GM11168 (cell line): Measurements from ENCODE around the gene TBC1D14.

Experiments used
- in situ Hi-C: fragments of 300-500 bp; cut with MboI; formaldehyde crosslinking; loops from one replicate; pipeline ENCODE4 v1.12.0; 2022; ENCODE audit warnings: low sequenced_read_pairs; ENCODE audit not compliant: unreplicated experiment

The TBC1D14 gene

DNA sequence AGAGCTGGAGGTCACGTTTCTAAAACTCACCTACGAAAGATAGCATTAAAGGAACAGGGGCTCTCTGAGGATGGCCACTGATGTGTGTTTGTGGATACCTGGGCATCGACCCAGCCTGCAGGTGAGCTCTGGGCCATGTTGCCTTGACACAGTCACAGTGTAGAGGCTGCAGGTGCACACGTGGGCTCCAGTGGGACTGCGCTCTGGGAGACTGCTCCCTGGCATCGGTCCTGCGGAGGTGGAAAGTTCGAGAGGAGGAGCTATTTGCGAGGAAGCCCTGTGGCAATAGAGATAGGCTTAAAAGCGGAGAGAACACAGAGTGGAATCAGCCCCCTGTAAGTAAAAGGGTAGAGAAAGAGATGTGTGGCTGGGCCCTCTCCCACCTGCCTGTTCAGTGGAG lies 121.2 kb downstream of the TBC1D14 start:
- in situ Hi-C loops, result no loop called here

DNA sequence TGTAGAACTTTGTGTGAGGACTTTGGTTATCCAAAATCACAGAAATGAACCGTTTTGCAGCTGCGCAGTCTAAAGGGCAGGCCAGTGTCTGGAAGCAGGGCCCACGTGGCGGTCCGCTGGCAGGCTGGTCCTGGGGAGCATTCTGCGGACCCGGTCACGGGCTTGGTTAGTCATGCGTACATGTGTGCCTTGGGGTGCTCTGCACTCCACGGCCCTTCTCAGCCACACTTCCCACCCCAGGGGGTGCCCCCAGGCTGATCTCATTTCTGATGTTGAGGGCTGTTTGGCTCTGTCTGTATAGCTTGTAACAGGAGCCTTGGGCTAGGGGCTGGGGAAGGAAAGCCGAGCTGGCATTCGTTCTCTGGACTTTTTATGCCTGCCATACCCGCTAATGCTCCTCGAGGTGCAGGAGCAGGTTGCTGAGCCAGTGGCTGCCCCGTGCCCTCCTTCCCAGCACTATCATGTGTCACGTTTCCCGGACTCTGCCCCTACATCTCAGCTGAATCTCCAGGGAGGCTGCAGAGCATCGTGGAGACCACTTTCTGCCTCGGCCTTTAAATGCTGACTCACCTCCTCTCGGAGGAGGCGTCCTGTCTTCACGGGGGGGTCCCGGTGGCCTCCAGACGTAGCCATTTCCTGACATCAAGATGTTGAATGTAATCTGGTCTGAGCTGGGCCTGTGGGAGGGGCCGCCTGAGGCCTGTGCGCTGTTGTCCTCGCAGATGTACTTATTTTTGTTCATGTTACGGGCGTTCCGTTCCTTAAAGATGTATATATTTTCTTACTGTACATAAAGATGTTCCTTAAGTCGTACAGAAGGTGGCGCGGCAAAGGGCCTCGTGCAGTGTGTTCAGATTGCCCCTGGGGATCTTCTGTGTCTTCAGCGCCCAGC lies 122.2 kb downstream of the TBC1D14 start:
- in situ Hi-C loops, result no loop called here

DNA sequence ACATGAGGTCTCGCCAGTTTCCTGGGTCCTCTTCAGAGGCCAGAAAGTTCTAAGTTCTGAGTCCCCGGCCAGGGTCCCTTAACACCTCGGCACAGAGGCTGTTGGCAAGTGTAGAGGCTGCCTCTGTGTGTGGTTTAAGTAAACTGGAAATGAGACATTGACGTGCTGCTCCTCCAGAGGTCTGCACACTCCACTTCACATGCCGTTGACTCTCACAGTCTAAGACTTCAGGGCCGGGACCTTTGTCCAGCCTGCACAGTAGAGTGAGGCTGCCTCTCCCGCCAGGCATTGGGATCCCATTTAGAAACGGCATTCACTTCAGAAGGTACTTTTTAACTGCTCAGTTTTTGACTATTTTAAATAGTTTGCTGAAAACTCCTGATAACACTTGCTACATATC lies 123.0 kb downstream of the TBC1D14 start:
- in situ Hi-C loops, result no loop called here

DNA sequence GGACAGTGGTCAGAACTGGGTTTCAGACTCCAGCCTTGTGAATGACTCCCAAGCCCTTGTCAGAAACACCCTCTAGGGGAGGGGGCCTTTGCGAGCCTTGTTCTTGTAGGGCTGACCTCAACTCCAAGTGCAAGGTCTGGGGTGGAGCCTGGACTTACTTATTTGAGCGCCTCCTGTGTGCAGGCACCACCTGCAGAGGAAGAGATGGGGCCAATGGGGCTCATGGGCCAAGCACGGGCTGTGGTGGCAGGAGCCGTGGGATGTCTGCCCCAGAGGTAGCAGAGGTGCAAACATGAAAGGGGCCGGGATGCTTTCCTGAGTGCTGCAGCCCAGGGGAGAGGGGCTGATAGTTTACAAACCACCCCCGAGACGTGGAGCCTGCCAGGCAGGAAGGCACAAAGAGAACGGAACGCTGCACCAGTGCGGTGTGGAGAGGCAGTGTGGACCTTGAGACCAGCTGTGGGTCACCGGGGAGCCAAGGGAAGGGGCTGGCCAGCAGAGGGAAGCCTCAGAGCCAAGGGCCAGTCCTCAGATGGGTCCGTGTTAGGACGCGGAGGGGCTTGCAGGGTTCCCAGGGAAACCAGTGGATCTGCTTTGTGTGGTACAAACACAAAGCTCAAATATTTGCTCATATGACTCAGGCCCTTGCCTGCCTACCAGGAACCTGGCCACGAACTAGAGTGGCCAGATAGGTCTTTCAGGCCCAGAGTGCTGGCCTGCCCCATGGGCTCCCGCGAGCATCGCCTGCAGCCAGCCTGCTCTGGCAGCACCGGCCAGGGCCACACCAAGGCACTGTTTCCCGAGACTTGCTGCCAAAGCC lies 124.8 kb downstream of the TBC1D14 start:
- in situ Hi-C loops, result loop anchor here (5.0 kb wide), 1 partner anchor 38 kb away; no protein-coding TSS in a partner anchor

GRCh38 chr4:7037425-7037824 lies 127.8 kb downstream of the TBC1D14 start:
- in situ Hi-C loops, result loop anchor here (5.0 kb wide), 1 partner anchor 35 kb away; no protein-coding TSS in a partner anchor

GRCh38 chr4:7040765-7041164 lies 131.1 kb downstream of the TBC1D14 start:
- in situ Hi-C loops, result loop anchor here (10.0 kb wide), 1 partner anchor 326 kb away; the partner anchor contains the start of gene BLOC1S4

DNA sequence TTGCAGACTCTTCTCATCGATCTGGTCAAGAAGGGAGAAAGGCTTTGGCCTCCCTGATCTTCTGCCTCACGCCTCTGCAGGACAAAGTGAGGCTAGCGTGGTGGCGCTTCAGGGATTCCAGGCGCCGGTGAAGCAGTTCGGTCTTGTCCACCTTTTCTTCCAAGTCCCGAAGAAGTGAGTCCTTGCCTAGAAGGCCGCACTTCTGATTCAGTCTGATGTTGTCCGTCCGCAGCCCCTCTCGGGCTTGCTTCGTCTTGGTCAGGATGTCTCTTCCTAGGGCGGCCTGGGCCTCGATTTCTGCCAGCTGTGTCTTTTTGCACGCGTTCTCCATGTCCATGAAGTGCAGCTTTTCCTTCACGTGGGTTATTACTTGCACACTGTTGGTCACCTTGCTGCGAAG lies 131.6 kb downstream of the TBC1D14 start:
- in situ Hi-C loops, result loop anchor here (10.0 kb wide), 1 partner anchor 326 kb away; the partner anchor contains the start of gene BLOC1S4

DNA sequence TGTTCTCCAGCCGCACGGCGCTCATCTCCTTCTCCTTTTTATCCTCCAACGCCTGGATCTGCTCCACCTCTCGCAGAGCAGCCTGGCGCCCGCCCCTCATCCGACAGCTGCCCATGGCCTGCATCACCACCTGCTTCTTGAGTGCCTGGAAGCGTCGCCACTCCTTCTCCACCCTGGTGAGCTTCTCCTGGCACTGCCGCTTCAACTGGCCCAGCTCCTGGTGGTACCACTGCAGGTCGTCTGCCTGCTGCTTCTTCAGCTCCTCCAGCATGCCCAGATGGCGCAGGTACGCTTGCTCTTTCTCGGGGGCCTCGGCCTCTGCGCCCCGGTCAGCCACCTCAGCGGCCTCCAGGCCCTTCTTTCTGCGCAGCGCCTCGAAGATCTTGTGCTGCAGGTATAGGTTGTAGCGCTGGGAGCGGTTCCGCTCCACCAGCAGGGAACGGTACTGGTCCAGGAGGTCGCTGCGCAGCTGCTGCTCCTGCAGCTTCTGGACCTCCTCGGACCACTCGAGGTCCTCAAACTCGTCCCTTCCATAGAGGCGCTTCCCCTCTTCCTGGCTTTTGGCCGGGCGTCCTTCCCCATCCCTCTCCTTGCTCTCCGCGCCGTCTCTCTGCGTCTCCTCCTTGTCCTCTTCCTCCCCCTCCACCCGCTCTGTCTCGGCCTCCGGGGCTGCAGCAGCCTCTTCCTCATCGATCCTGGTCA lies 132.3 kb downstream of the TBC1D14 start:
- in situ Hi-C loops, result loop anchor here (10.0 kb wide), 1 partner anchor 327 kb away; the partner anchor contains the start of gene BLOC1S4

- in situ Hi-C loops, result loop anchor here (10.0 kb wide), 1 partner anchor 328 kb away; the partner anchor contains the start of gene BLOC1S4
Observed at GRCh38 chr4:7042503-7043283, 133.1 kb downstream of the TBC1D14 start.

DNA sequence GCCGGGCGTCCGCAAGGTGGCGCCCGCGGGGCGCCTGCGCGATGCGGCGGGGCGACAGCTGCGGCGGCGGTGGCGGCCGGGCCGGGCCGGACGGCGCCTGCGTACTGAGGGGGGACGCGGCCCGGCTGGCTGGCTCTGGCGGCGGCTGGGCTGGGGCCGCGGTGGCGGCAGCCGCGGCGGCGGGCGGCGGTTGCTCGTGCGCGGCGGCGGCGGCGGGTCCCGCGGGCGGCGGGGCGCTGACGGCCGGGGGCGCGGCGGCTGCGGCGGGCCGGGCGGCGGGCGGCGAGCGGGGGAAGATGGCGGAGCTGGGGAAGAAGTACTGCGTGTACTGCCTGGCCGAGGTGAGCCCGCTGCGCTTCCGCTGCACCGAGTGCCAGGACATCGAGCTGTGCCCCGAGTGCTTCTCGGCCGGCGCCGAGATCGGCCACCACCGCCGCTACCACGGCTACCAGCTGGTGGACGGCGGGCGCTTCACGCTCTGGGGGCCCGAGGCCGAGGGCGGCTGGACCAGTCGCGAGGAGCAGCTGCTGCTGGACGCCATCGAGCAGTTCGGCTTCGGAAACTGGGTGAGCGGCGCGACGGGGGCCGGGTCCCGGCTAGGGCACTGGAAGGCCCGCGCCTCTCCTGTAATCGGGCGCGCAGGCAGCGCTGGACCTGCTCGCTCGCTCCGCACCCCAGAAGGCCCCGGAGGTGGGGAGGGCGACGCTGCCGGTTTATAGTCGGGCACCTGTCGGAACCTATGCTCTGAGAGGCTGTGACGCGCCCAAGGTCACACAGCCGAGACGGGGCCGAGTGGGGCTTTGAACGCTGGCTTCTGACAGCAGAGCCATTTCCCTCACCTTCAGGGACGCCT lies 133.9 kb downstream of the TBC1D14 start, which contains the start of gene TADA2B:
TSS of gene TADA2B (plus strand) at position 89 of the 853 bp plus-strand sequence. CDS start at position 297, 208 bp downstream.
- in situ Hi-C loops, result loop anchor here (10.0 kb wide), 1 partner anchor 329 kb away; the partner anchor contains the start of gene BLOC1S4

DNA sequence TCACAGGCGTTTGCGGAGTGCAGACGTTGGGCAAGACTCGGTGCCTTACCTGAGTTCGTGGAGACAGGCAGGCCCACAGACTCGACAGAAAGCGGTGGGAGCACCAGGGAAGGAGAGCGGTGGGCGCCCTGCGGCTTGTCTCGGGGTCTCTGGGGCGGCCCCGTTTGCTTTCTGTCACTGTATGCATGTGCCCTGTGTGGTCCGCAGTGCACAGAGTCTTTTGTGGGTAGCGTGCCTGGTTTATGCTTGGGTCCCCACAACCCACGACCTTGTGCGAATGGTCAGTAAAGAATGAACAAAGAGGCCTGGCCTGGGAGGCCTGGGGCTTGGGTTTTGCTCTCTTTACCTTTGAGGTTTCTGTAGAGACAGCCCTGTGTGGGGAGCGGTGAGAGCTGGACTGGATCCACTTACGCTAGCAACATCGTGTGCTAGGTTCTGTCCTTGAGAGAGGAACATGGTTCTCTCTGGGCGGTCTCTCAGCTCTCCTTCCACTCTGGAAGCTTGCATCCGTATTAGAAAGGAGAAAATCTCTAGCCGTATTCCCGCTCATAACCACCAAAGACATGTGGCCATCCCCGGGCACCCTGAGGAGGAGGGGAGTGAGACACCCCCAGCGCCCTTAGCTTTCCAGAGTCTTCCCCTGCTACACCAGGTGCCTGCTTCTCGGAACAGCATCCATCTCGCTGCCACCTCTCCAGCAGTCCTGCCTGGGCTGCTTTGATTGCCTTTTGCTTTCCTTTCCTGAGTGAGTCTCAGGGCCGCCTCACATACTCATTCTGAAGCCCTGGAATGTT lies 134.7 kb downstream of the TBC1D14 start:
- in situ Hi-C loops, result loop anchor here (10.0 kb wide), 1 partner anchor 330 kb away; the partner anchor contains the start of gene BLOC1S4

DNA sequence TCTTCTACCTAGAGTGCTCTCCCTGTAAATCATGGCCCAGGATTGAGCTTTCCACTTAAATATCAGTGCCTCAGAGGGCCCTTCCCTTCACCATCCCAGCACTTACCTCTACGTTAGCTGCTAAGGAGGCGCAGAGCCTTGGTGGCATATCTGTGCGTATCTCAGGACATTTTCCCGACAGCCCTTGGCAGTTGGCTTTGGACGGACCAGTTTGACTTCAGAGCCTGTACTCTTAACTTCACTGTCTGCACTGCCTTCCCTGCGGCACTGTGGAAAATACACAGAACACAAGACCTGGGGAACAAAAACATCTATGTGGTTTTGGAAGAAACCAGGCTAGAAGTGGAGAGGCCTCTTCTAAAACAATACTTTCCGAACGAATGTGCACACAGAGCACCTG lies 135.9 kb downstream of the TBC1D14 start:
- in situ Hi-C loops, result loop anchor here (10.0 kb wide), 1 partner anchor 331 kb away; the partner anchor contains the start of gene BLOC1S4

DNA sequence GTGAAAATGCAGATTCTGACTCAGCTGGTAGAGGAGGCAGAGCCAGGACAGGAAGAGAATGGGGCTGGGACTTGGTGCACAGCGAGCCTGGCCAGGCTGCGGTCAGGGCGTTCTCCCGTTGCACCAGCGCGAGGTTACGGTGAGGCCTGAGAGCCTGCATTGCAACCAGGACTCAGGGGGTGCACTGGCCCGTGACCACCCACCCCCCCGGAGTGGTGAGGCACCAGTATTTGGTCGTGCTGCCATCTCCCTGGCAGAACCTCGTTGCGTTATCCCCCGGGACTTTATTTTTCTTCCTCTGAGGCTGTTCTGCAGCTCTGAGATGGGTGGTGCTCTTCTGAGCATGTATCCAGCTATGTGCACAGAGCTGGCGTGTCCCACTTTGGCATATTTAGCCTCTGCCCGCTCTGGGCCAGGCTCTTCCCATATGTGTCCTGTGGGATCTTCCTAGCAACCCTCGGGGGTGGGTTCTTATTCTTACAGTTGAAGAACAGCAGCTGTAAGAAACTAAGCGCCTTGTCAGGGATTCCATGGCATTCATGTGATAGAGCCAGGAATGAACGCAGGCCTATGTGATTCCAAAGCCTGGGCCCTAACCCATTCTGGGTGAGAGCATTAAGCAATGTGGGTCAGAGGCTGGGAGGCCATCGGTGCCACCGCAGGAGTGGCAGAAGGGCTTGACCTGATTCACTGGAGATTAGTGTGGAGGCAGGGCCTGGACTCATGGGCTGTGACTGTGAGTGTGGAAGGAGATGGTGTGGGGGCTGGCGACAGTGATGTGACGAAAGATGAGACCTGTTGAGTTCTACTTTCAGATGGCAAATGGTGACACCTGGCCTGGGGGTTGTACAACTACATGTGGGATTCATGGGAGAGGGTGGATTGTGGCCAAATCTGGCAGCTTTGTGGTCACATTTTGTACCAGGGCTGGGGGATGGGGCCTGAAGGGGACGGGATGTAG lies 136.6 kb downstream of the TBC1D14 start:
- in situ Hi-C loops, result loop anchor here (10.0 kb wide), 1 partner anchor 331 kb away; the partner anchor contains the start of gene BLOC1S4

GRCh38 chr4:7046971-7047370 lies 137.3 kb downstream of the TBC1D14 start:
- in situ Hi-C loops, result loop anchor here (10.0 kb wide), 1 partner anchor 332 kb away; the partner anchor contains the start of gene BLOC1S4

- in situ Hi-C loops, result loop anchor here (10.0 kb wide), 1 partner anchor 334 kb away; the partner anchor contains the start of gene BLOC1S4
Observed at GRCh38 chr4:7048642-7049041, 139.0 kb downstream of the TBC1D14 start.

DNA sequence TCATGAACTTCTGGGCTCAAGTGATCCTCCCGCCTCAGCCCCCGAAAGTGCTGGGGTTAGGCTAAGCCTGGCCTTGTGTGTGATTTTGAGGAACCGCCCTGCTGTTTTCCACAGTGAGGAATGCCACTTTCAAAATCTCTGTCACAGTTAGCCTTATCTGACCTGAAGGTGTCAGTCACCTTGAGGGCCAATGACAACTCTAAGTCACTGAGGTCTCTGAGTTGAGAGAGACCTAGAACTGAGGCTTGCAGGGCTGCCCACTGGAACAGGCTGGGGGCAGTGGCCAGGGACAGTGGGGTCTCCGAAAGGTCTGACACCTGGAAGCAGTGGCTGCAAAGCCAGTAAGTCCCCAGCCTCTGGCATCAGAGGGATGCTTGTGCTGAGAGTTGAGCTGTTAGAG lies 139.7 kb downstream of the TBC1D14 start:
- in situ Hi-C loops, result loop anchor here (10.0 kb wide), 1 partner anchor 334 kb away; the partner anchor contains the start of gene BLOC1S4
